IMR-90 (cell line): ENCODE results near the gene ITGB5. TPM values are rescaled to one million over a fixed set of nuclear protein-coding genes. Genes with fewer than 3 reads are reported as not detected.

Experiments
- ATAC-seq: fragments of 200-7000 bp; cut with Tn5 transposase; 2 replicates; pipeline ENCODE4 v1.9.1; 2020; ENCODE audit warnings: low read depth, mild to moderate bottlenecking, moderate library complexity
- BruUV-seq: library from RNA; stranded (reverse); fragments of 400-500 nt; replicated peaks from 2 replicates; lab custom pipeline; 2021; lab: Mats Ljungman, UMichigan
- CTCF ChIA-PET: fragments of 300-600 bp; formaldehyde crosslinking; extraction: SDS; loops from one replicate; lab custom pipeline; 2021; ENCODE audit warnings: antibody characterized with exemption; lab: Yijun Ruan, JAX
- POLR2A ChIA-PET: fragments of 300-600 bp; sonication (Branson Sonifier 250); formaldehyde crosslinking; loops from one replicate; lab custom pipeline; 2022; ENCODE audit warnings: antibody characterized with exemption; ENCODE audit not compliant: unreplicated experiment; lab: Charles Lee
- DNase-seq: peaks from one replicate; pipeline ENCODE4 v3.0.0; 2013
- H2AFZ ChIP-seq: replicated peaks from 2 replicates; pipeline ENCODE3; 2013; ENCODE audit warnings: low read length, mild to moderate bottlenecking; ENCODE audit not compliant: poor library complexity
- H2AK5ac ChIP-seq: 2 replicates; pipeline ENCODE4 v1.6.1; 2013; ENCODE audit warnings: low read depth, low read length, inconsistent platforms
- H2AK9ac ChIP-seq: replicated peaks from 2 replicates; pipeline ENCODE3; 2013; ENCODE audit warnings: mild to moderate bottlenecking, low read depth, low read length, moderate library complexity; ENCODE audit not compliant: poor library complexity
- H2BK120ac ChIP-seq: 2 replicates; pipeline ENCODE4 v1.6.1; 2013; ENCODE audit warnings: low read depth, low read length, inconsistent platforms
- H2BK15ac ChIP-seq: 3 replicates; pipeline ENCODE4 v1.6.1; 2013; ENCODE audit warnings: low read depth, low read length, inconsistent platforms
- H2BK20ac ChIP-seq: 2 replicates; pipeline ENCODE4 v1.6.1; 2013; ENCODE audit warnings: low read depth, mild to moderate bottlenecking, inconsistent platforms, low read length, moderate library complexity
- H2BK5ac ChIP-seq: 2 replicates; pipeline ENCODE4 v1.6.1; 2013; ENCODE audit warnings: mild to moderate bottlenecking, low read depth, low read length, inconsistent platforms; ENCODE audit not compliant: poor library complexity, severe bottlenecking
- H3K14ac ChIP-seq: replicated peaks from 2 replicates; pipeline ENCODE4 v1.6.1; 2013; ENCODE audit warnings: low read depth, low read length, inconsistent platforms
- H3K18ac ChIP-seq: 2 replicates; pipeline ENCODE4 v1.6.1; 2013; ENCODE audit warnings: low read depth, low read length, control low read depth
- H3K23ac ChIP-seq: 2 replicates; pipeline ENCODE4 v1.6.1; 2013; ENCODE audit warnings: low read depth, low read length, inconsistent platforms
- H3K27ac ChIP-seq: 2 replicates; pipeline ENCODE4 v1.5.1; 2013; ENCODE audit warnings: mild to moderate bottlenecking, control low read depth, low read length; ENCODE audit not compliant: insufficient read depth
- H3K27me3 ChIP-seq: 2 replicates; pipeline ENCODE4 v1.6.1; 2013; ENCODE audit warnings: low read length; ENCODE audit not compliant: control insufficient read depth, insufficient read depth
- H3K36me3 ChIP-seq: 2 replicates; pipeline ENCODE4 v1.6.1; 2013; ENCODE audit warnings: low read length, mixed read lengths; ENCODE audit not compliant: control insufficient read depth, insufficient read depth
- H3K4ac ChIP-seq: 2 replicates; pipeline ENCODE4 v1.6.1; 2013; ENCODE audit warnings: low read depth, low read length, inconsistent platforms
- H3K4me1 ChIP-seq: 2 replicates; pipeline ENCODE4 v1.6.1; 2013; ENCODE audit warnings: low read length, mixed read lengths; ENCODE audit not compliant: control insufficient read depth, insufficient read depth
- H3K4me2 ChIP-seq: 2 replicates; pipeline ENCODE4 v1.6.1; 2013; ENCODE audit warnings: low read depth, mild to moderate bottlenecking, control low read depth, low read length, moderate library complexity
- H3K4me3 ChIP-seq: 2 replicates; pipeline ENCODE4 v1.5.1; 2013; ENCODE audit warnings: low read depth, mild to moderate bottlenecking, control low read depth, low read length, moderate library complexity; ENCODE audit not compliant: insufficient read depth
- H3K56ac ChIP-seq: 2 replicates; pipeline ENCODE4 v1.6.1; 2013; ENCODE audit warnings: low read length, inconsistent platforms; ENCODE audit not compliant: insufficient read depth; ENCODE audit errors: extremely low read depth
- H3K79me1 ChIP-seq, 2 experiments: 2 replicates each; pipeline ENCODE4 v1.6.1; 2013; ENCODE audit warnings: low read length in 2 of 2, inconsistent platforms in 1 of 2, low read depth in 1 of 2
- H3K9ac ChIP-seq: 2 replicates; pipeline ENCODE4 v1.6.1; 2013; ENCODE audit warnings: low read depth, low read length, control low read depth
- H3K9me1 ChIP-seq: 2 replicates; pipeline ENCODE4 v1.6.1; 2013; ENCODE audit warnings: low read length, inconsistent platforms; ENCODE audit not compliant: insufficient read depth
- H3K9me3 ChIP-seq: 2 replicates; pipeline ENCODE4 v1.6.1; 2013; ENCODE audit warnings: low read length; ENCODE audit not compliant: control insufficient read depth, insufficient read depth
- H4K20me1 ChIP-seq: 2 replicates; pipeline ENCODE4 v1.6.1; 2013; ENCODE audit warnings: low read length, inconsistent platforms; ENCODE audit not compliant: insufficient read depth
- H4K5ac ChIP-seq: 2 replicates; pipeline ENCODE4 v1.6.1; 2013; ENCODE audit warnings: mild to moderate bottlenecking, low read depth, low read length, control low read depth
- H4K8ac ChIP-seq, 2 experiments: 2 replicates each; pipeline ENCODE4 v1.6.1; 2013; ENCODE audit warnings: low read depth in 2 of 2, low read length in 2 of 2, control low read depth in 1 of 2, inconsistent platforms in 1 of 2
- H4K91ac ChIP-seq: 2 replicates; pipeline ENCODE4 v1.6.1; 2013; ENCODE audit warnings: low read depth, low read length, inconsistent platforms; ENCODE audit not compliant: insufficient read depth
- MXI1 ChIP-seq: IDR thresholded peaks from 2 replicates; pipeline ENCODE4 v1.6.1; 2012; ENCODE audit warnings: low read depth, mild to moderate bottlenecking, low read length, moderate library complexity, borderline replicate concordance
- NFE2L2 ChIP-seq: fragments of 150-350 bp; IDR thresholded peaks from 2 replicates; pipeline ENCODE4 v1.6.1; 2016; ENCODE audit warnings: low read depth, mild to moderate bottlenecking, low read length
- RAD21 ChIP-seq: IDR thresholded peaks from 2 replicates; pipeline ENCODE4 v1.6.1; 2012; ENCODE audit warnings: low read length, improper control_type of control experiment
- SMC3 ChIP-seq: fragments of 150-350 bp; IDR thresholded peaks from 2 replicates; pipeline ENCODE4 v1.6.1; 2016; ENCODE audit warnings: low read depth, mild to moderate bottlenecking, antibody characterized with exemption, low read length, moderate library complexity
- WGBS, 2 experiments: methylation state at CpG; one replicate each; pipeline versions ENCODE4 v1.1.5 to v1.1.7; 2013; ENCODE audit warnings: missing lambda C conversion rate in 2 of 2; ENCODE audit not compliant: insufficient read length in 1 of 2; ENCODE audit errors: extremely low coverage in 2 of 2; 5-methylcytosine and 5-hydroxymethylcytosine counted together
- dilution Hi-C: fragments of 300-500 bp; cut with HindIII; formaldehyde crosslinking; loops from one replicate; pipeline ENCODE4 v1.14.3; 2018; ENCODE audit warnings: low sequenced_read_pairs; ENCODE audit not compliant: unreplicated experiment
- in situ Hi-C: fragments of 300-500 bp; cut with MboI; formaldehyde crosslinking; loops from 3 replicates; pipeline ENCODE4 v1.14.3; 2019; ENCODE audit warnings: low sequenced_read_pairs, inconsistent platforms, mixed read lengths
- intact Hi-C: fragments of 100-400 bp; cut with micrococcal nuclease; formaldehyde crosslinking; loops from 2 replicates; pipeline ENCODE4 v1.10.0; 2022
- polyA plus RNA-seq, 3 experiments: library from polyadenylated mRNA; depleted of rRNA; stranded (reverse); fragments of >200 nt; gene quantifications; 2 replicates each; pipeline ENCODE4 v1.2.3, GENCODE V29; 2012; ENCODE audit warnings: low replicate concordance in 1 of 3
- total RNA-seq: library from RNA; depleted of rRNA; stranded (reverse); fragments of >200 nt; gene quantifications from 2 replicates; pipeline ENCODE4 v1.2.3, GENCODE V29; 2012

The ITGB5 gene
- total and polyA plus RNA-seq, 2 of the 4 experiments (the other 2 are of a cell fraction), result 85.0 to 101 TPM

DNA sequence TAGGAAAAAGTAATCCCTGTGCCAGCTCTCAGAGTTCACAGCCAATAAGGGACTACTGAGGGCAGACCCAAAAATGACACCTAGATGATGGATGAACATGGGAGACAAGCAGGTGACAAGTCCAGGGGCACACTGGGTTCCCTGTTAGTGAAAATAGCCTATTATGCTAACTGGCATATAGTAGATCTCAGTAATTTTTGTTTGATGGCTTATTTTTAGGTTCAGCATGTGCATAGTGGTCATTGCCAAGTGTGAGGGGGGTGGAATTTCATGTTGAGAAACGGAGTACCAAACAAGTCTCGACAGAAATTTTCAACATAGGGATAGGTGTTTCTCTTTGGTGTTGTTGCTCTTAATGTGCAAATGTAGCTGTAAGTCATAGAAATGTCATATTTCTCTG lies 6.4 kb upstream of the ITGB5 start:
- Histone ChIP-seq H3K18ac (no peak overlapping the region), H2BK120ac (no peak overlapping the region), H3K14ac (no peak overlapping the region), H4K5ac (no peak overlapping the region), H3K4me2 (no peak overlapping the region), H3K9me3 (no peaks in the 10 kb centered on the region), H3K4me3 (no peak overlapping the region), H2BK15ac (no peak overlapping the region), H3K4me1 (no peaks in the 10 kb centered on the region), H2AK5ac (no peak overlapping the region), H4K91ac (no peak overlapping the region), H3K27ac (no peak overlapping the region), H3K9me1 (0 out of 2 replicates have a peak, but pooled peaks cover under 1% of the 10 kb centered on the region), H2BK5ac (no peak overlapping the region), H3K4ac (no peak overlapping the region), H2AK9ac (no peak overlapping the region), H4K8ac (no peak overlapping the region), H3K56ac (no peak overlapping the region), H2BK20ac (no peak overlapping the region; the same call in 1 of the 2 replicates), H4K20me1 (no peaks in the 10 kb centered on the region), H3K9ac (no peak overlapping the region), H3K79me1 (no peaks in the 10 kb centered on the region), H3K36me3 (no peaks in the 10 kb centered on the region), H3K23ac (no peak overlapping the region), H2AFZ (no peak overlapping the region), H3K27me3 (no peaks in the 10 kb centered on the region)
- ATAC-seq (no peak), DNase-seq (no peak)
- BruUV-seq, result no TSS peak
- intact Hi-C loops, result no loop called here
- ChIA-PET POLR2A (no interaction called here), CTCF (interaction anchor here (0.6 kb wide), 1 partner anchor 130 kb away, joined by 3 read pairs; no protein-coding TSS in a partner anchor)
- WGBS, 2 experiments, result no CpG with 5 or more reads among the region's 2 CpGs
- no peak for TF ChIP-seq SMC3
- TF ChIP-seq RAD21, result no peak
- TF ChIP-seq MXI1, result no peak
- TF ChIP-seq NFE2L2, result no peak
- in situ Hi-C loops, result no loop called here
- dilution Hi-C loops, result loop anchor here (25.0 kb wide), 1 partner anchor 131 kb away; no protein-coding TSS in a partner anchor
